Adipocyte (in vitro differentiated cells): ENCODE results near the gene ZYG11A.

Experiments used
- DNase-seq: peaks from one replicate; pipeline ENCODE4 v3.0.0-alpha.2; 2015; ENCODE audit warnings: low read depth
- H3K27me3 ChIP-seq: replicated peaks from 2 replicates; pipeline ENCODE4 v1.7.0; 2013; ENCODE audit warnings: mild to moderate bottlenecking, low read length, moderate library complexity; ENCODE audit not compliant: control insufficient read depth, insufficient read depth
- H3K36me3 ChIP-seq: 2 replicates; pipeline ENCODE4 v1.7.0; 2013; ENCODE audit warnings: low read length, mild to moderate bottlenecking, moderate library complexity; ENCODE audit not compliant: control insufficient read depth, insufficient read depth, severe bottlenecking
- H3K4me1 ChIP-seq: 2 replicates; pipeline ENCODE4 v1.7.0; 2013; ENCODE audit warnings: mild to moderate bottlenecking, low read length, moderate library complexity; ENCODE audit not compliant: control insufficient read depth, insufficient read depth
- H3K4me3 ChIP-seq: 2 replicates; pipeline ENCODE4 v1.7.0; 2013; ENCODE audit warnings: mild to moderate bottlenecking, low read length, moderate library complexity
- H3K9ac ChIP-seq: 2 replicates; pipeline ENCODE4 v1.7.0; 2013; ENCODE audit warnings: mild to moderate bottlenecking, low read length, moderate library complexity
- H3K9me3 ChIP-seq: 2 replicates; pipeline ENCODE4 v1.7.0; 2013; ENCODE audit warnings: mild to moderate bottlenecking, low read length, moderate library complexity; ENCODE audit not compliant: control insufficient read depth

The ZYG11A gene

GRCh38 chr1:52943876-52944416 is 101.4 kb downstream of the ZYG11A start:
- H3K4me1 ChIP-seq: peaks cover 12% of the 10 kb centered on the region
- no peak overlapping the region for H3K4me3 ChIP-seq
- no peak for DNase-seq
- no peaks in the 10 kb centered on the region for H3K9me3 ChIP-seq
- peaks cover 26% of the 10 kb centered on the region for H3K36me3 ChIP-seq
- H3K9ac ChIP-seq: no peak overlapping the region
- no peaks in the 10 kb centered on the region for H3K27me3 ChIP-seq

GRCh38 chr1:52944566-52944965 is 102.0 kb downstream of the ZYG11A start:
- no peak overlapping the region for H3K9ac ChIP-seq
- H3K27me3 ChIP-seq: no peaks in the 10 kb centered on the region
- peaks cover 31% of the 10 kb centered on the region for H3K36me3 ChIP-seq
- no peak overlapping the region for H3K4me3 ChIP-seq
- no peaks in the 10 kb centered on the region for H3K9me3 ChIP-seq
- DNase-seq: no peak
- H3K4me1 ChIP-seq: peaks cover 12% of the 10 kb centered on the region
